Measurements from ENCODE around the gene GSPT1. TPM values are rescaled to one million over a fixed set of nuclear protein-coding genes. Genes with fewer than 3 reads are reported as not detected.
A peak's percentile ranks its signal among the peaks of the same experiment; 100 is the strongest.

The GSPT1 gene
- total and polyA plus RNA-seq, 7 donors, result 43.8 to 73.5 (median 52.0) TPM

- no peaks in the 10 kb centered on the region for H3K27me3 ChIP-seq
- H3K36me3 ChIP-seq, result no peaks in the 10 kb centered on the region
- H3K4me3 ChIP-seq, result peak overlapping the region; percentile 71 to 98 (median 90)
- peaks cover 0 to 49% (median 48%) of the 10 kb centered on the region in 4 donors for H3K4me1 ChIP-seq
- TF ChIP-seq POLR2A (IDR thresholded peaks at IDR 0.05), result no peak
- no peak for TF ChIP-seq EP300 (IDR thresholded peaks at IDR 0.05)
- no peak for TF ChIP-seq CTCF (IDR thresholded peaks at IDR 0.05)
- no peak for TF ChIP-seq POLR2AphosphoS5 (IDR thresholded peaks at IDR 0.05)
- no peaks in the 10 kb centered on the region for H3K9me3 ChIP-seq
- peak; percentile 70 for DNase-seq
- intact Hi-C loops (cut with DNase I), result loop anchor here (1.0 to 5.0 kb wide), 2 partner anchors 118 to 173 kb away; partner anchors contain the start of genes TXNDC11 and ZC3H7A
- WGBS, 2 donors, result 0% methylated on average over 79 of the region's 79 CpGs
- peak overlapping the region; percentile 95 to 98 (median 97) for H3K27ac ChIP-seq
Measured at GRCh38 chr16:11915114-11915643, 577 bp downstream of the GSPT1 start.

GRCh38 chr16:11914210-11915113, 1.3 kb downstream of the GSPT1 start:
- Histone ChIP-seq H3K27me3 (no peaks in the 10 kb centered on the region), H3K36me3 (no peaks in the 10 kb centered on the region), H3K4me1 (peaks cover 0 to 57% (median 55%) of the 10 kb centered on the region in 4 donors), H3K4me3 (peak overlapping the region; percentile 71 to 98 (median 90)), H3K9me3 (no peaks in the 10 kb centered on the region), H3K27ac (peak overlapping the region; percentile 95 to 98 (median 97))
- DNase-seq, result peak; percentile 66
- TF ChIP-seq EP300 (IDR thresholded peaks at IDR 0.05), result no peak
- TF ChIP-seq POLR2AphosphoS5 (IDR thresholded peaks at IDR 0.05), result peak in 1 of 4 donors; percentile 27
- intact Hi-C loops (cut with DNase I), result loop anchor here (1.0 to 5.0 kb wide), 3 partner anchors 117 to 972 kb away; partner anchors contain the start of genes CLEC16A, DEXI, TXNDC11 and ZC3H7A
- WGBS, 2 donors, result 0 to 2% methylated on average over 30 of the region's 30 CpGs

GRCh38 chr16:11913425-11914079, 2.2 kb downstream of the GSPT1 start:
- no peaks in the 10 kb centered on the region for H3K9me3 ChIP-seq
- no peaks in the 10 kb centered on the region for H3K36me3 ChIP-seq
- peak overlapping the region; percentile 71 to 98 (median 90) for H3K4me3 ChIP-seq
- WGBS, 2 donors, result 20 to 39% methylated on average over 12 of the region's 12 CpGs
- intact Hi-C loops (cut with DNase I), result loop anchor here (5.0 kb wide), 1 partner anchor 971 kb away; the partner anchor contains the start of genes CLEC16A and DEXI
- peak overlapping the region; percentile 95 to 98 (median 97) for H3K27ac ChIP-seq
- peaks cover 0 to 65% (median 64%) of the 10 kb centered on the region in 4 donors for H3K4me1 ChIP-seq
- no peak for TF ChIP-seq POLR2AphosphoS5 (IDR thresholded peaks at IDR 0.05)
- TF ChIP-seq EP300 (IDR thresholded peaks at IDR 0.05), result no peak
- TF ChIP-seq POLR2A (IDR thresholded peaks at IDR 0.05), result no peak
- no peak for TF ChIP-seq CTCF (IDR thresholded peaks at IDR 0.05)
- DNase-seq, result no peak
- no peaks in the 10 kb centered on the region for H3K27me3 ChIP-seq

- Histone ChIP-seq H3K27me3 (no peaks in the 10 kb centered on the region), H3K9me3 (no peaks in the 10 kb centered on the region), H3K27ac (peak overlapping the region in 3 of 4 donors; percentile 77 to 97 (median 79)), H3K4me3 (no peak overlapping the region), H3K4me1 (peaks cover 0 to 89% (median 77%) of the 10 kb centered on the region in 4 donors), H3K36me3 (no peaks in the 10 kb centered on the region)
- intact Hi-C loops (cut with DNase I), result loop anchor here (5.0 kb wide), 1 partner anchor 968 kb away; the partner anchor contains the start of genes CLEC16A and DEXI
- peak; percentile 65 to 82 (median 72) for TF ChIP-seq POLR2AphosphoS5 (IDR thresholded peaks at IDR 0.05)
- TF ChIP-seq EP300 (IDR thresholded peaks at IDR 0.05), result peak in 2 of 4 donors; percentile 65 to 66
- TF ChIP-seq CTCF (IDR thresholded peaks at IDR 0.05), result no peak
- no peak for TF ChIP-seq POLR2A (IDR thresholded peaks at IDR 0.05)
- WGBS, 2 donors, result 77 to 86% methylated on average over 18 of the region's 18 CpGs
- DNase-seq, result no peak
Measured at GRCh38 chr16:11909653-11910545, 5.9 kb downstream of the GSPT1 start.

Measured in sigmoid colon (tissue), 7 donors.